Naive thymus-derived CD8-positive, alpha-beta T cell (primary cell): ENCODE results near the gene MSN. TPM values are rescaled to one million over a fixed set of nuclear protein-coding genes. Genes with fewer than 3 reads are reported as not detected.
A peak's percentile ranks its signal among the peaks of the same experiment; 100 is the strongest.
"Not testable (repeated sequence)": the region's sequence is repeated elsewhere in the genome, so short reads cannot be mapped to it uniquely, and the experiment has no call there.

ENCODE experiments used
- ATAC-seq, 2 donors: fragments of 150-1000 bp; cut with Tn5 transposase in 1 of 2; sonication (Bioruptor Pico), chemical (Tn5 transposase) in 1 of 2; 1 replicate in 1 of 2; 2 replicates in 1 of 2; pipeline ENCODE4 v1.10.0; 2021; ENCODE audit warnings: mild to moderate bottlenecking in 2 of 2, moderate library complexity in 2 of 2
- POLR2A ChIA-PET: fragments of 350-600 bp; sonication (Branson Sonifier 250); formaldehyde crosslinking; loops from one replicate; lab custom pipeline; 2021; ENCODE audit warnings: antibody characterized with exemption; lab: Charles Lee
- DNase-seq, 10 donors: peaks; one replicate each; pipeline versions ENCODE4 v3.0.0 to v3.0.0-alpha.2; 2020 to 2022
- H3K27ac Mint-ChIP-seq, 10 donors: one replicate each; pipeline ENCODE4 v1.8.0; 2020 to 2022; ENCODE audit warnings: mild to moderate bottlenecking in 10 of 10, mixed read lengths in 10 of 10, moderate library complexity in 4 of 10, inconsistent platforms in 1 of 10
- H3K27me3 Mint-ChIP-seq, 5 donors: one replicate each; pipeline ENCODE4 v1.8.0; 2021 to 2022; ENCODE audit warnings: mixed read lengths in 5 of 5
- H3K36me3 Mint-ChIP-seq, 3 donors: one replicate each; pipeline ENCODE4 v1.8.0; 2020 to 2022; ENCODE audit warnings: mixed read lengths in 3 of 3, mild to moderate bottlenecking in 2 of 3, inconsistent platforms in 1 of 3
- H3K4me1 Mint-ChIP-seq, 4 donors: one replicate each; pipeline ENCODE4 v1.8.0; 2021 to 2022; ENCODE audit warnings: mixed read lengths in 4 of 4
- H3K4me3 Mint-ChIP-seq, 10 donors: one replicate each; pipeline ENCODE4 v1.8.0; 2020 to 2022; ENCODE audit warnings: mild to moderate bottlenecking in 10 of 10, mixed read lengths in 10 of 10, moderate library complexity in 6 of 10, inconsistent platforms in 1 of 10
- H3K9me3 Mint-ChIP-seq, 9 donors: one replicate each; pipeline ENCODE4 v1.8.0; 2020 to 2022; ENCODE audit warnings: mixed read lengths in 9 of 9, mild to moderate bottlenecking in 3 of 9, inconsistent platforms in 1 of 9, moderate library complexity in 1 of 9
- polyA plus RNA-seq, 3 donors: library from polyadenylated mRNA; unstranded; fragments of 300-500 nt; fragmentation: Illumina TruSeq; gene quantifications; one replicate each; pipeline ENCODE4 v1.2.3, GENCODE V29; 2021
- total RNA-seq, 8 experiments: library from RNA in 2 of 8; stranded (reverse) in 2 of 8; gene quantifications; one replicate each; pipeline ENCODE4 v1.2.3 and lab custom pipeline; 2021 to 2026

Gene MSN
- total RNA-seq, result 100 to 1,000 TPM; 298 to 315 TPM
- polyA plus RNA-seq, result 100 to 1,000 TPM; 467 to 552 (median 518) TPM
- total RNA-seq (lab: John Stamatoyannopoulos, UW), result 680 to 848 (median 769) reads per million in 6 experiments

GRCh38 chrX:65667503-65668376 lies at the start of gene MSN:
TSS of gene MSN (plus strand) at chrX:65667654. CDS start at chrX:65667842, 188 bp downstream.
- Mint-ChIP-seq H3K4me3 (peak within 1 kb of the TSS; percentile 94 to 98 (median 95)), H3K27me3 (no peaks in the 10 kb centered on the region), H3K36me3 (peaks cover 4 to 35% (median 6%) of the 10 kb centered on the region in 3 donors), H3K27ac (peak within 1 kb of the TSS; percentile 85 to 96 (median 94)), H3K4me1 (peaks cover 19 to 42% (median 36%) of the 10 kb centered on the region in 4 donors), H3K9me3 (peaks cover 0 to 2% (median 0%) of the 10 kb centered on the region in 9 donors)
- POLR2A ChIA-PET, result interaction anchor here (0.8 to 4.2 kb wide), 12 partner anchors 9 to 88 kb away, joined by 3 to 42 read pairs (median 4); no protein-coding TSS in a partner anchor
- ATAC-seq (peak; percentile 81 to 84), DNase-seq (peak; percentile 51 to 80 (median 64))

- ATAC-seq, H3K4me1 Mint-ChIP-seq, H3K27me3 Mint-ChIP-seq, H3K4me3 Mint-ChIP-seq, H3K27ac Mint-ChIP-seq, H3K36me3 Mint-ChIP-seq, DNase-seq: not testable (repeated sequence)
- POLR2A ChIA-PET, result interaction anchor here (1.1 kb wide), 1 partner anchor 8 kb away, joined by 3 read pairs; no protein-coding TSS in a partner anchor
- H3K9me3 Mint-ChIP-seq, result peaks cover 0 to 24% (median 0%) of the 10 kb centered on the region in 9 donors
Measured at GRCh38 chrX:65620096-65620705, 47.3 kb upstream of the MSN start.

GRCh38 chrX:65630771-65631170 lies 36.7 kb upstream of the MSN start:
- ATAC-seq, result no peak
- Mint-ChIP-seq H3K4me3 (no peak overlapping the region), H3K27ac (no peak overlapping the region), H3K9me3 (peaks cover 0 to 19% (median 0%) of the 10 kb centered on the region in 9 donors), H3K27me3 (no peaks in the 10 kb centered on the region), H3K36me3 (no peaks in the 10 kb centered on the region), H3K4me1 (peaks cover 0 to 6% (median 4%) of the 10 kb centered on the region in 4 donors)
- POLR2A ChIA-PET, result no interaction called here
- DNase-seq, result no peak

DNA sequence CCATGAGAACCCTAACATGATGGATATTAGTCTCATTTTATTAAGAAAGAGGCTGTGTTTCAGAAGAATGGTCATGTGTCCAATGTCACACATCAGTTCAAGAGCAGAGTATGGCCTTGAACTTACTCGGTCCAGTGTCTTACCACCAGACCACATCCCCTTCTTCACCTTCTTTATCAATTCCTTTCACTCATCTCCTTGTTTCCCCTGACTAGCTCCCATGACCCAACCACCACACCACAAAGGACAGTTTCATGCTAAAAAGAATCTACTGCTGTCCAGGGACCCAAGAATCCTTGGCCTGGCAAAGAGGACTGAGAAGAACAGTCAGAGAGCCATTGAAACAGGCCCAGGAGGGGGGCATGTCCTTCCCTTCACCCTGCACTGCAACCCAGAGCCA lies 33.6 kb upstream of the MSN start:
- H3K9me3 Mint-ChIP-seq, result peaks cover 0 to 10% (median 0%) of the 10 kb centered on the region in 9 donors
- POLR2A ChIA-PET, result no interaction called here
- ATAC-seq (no peak), DNase-seq (no peak)
- H3K36me3 Mint-ChIP-seq, result no peaks in the 10 kb centered on the region
- H3K4me1 Mint-ChIP-seq, result peaks cover 0 to 6% (median 4%) of the 10 kb centered on the region in 4 donors
- no peaks in the 10 kb centered on the region for H3K27me3 Mint-ChIP-seq
- no peak overlapping the region for H3K4me3 Mint-ChIP-seq
- peak overlapping the region in 2 of 10 donors; percentile 13 to 34 for H3K27ac Mint-ChIP-seq

DNA sequence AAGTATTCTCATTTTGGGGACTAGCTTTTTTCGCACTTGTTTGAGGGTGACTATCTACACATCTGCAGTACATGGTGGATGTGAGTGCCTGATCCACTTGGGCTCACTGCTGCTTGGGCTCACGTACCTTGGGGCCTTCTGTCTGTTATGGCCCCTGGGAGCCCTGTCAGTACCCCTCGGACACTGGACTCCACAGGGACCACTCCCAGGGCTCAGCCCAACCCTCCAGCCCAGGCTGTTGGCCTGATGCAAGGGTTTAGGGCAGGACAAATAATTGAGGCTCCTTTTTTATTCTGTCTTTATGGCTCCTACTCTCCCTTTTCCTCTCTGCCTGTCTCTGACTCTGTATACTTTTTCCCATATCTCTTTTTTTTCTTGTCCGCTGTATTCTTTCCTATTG lies 32.7 kb upstream of the MSN start:
- no peaks in the 10 kb centered on the region for H3K27me3 Mint-ChIP-seq
- peak overlapping the region in 2 of 10 donors; percentile 33 to 66 for H3K27ac Mint-ChIP-seq
- H3K4me3 Mint-ChIP-seq, result no peak overlapping the region
- peaks cover 0 to 6% (median 4%) of the 10 kb centered on the region in 4 donors for H3K4me1 Mint-ChIP-seq
- H3K9me3 Mint-ChIP-seq, result peaks cover 0 to 2% (median 0%) of the 10 kb centered on the region in 9 donors
- POLR2A ChIA-PET, result no interaction called here
- DNase-seq (no peak), ATAC-seq (no peak)
- H3K36me3 Mint-ChIP-seq, result no peaks in the 10 kb centered on the region

DNA sequence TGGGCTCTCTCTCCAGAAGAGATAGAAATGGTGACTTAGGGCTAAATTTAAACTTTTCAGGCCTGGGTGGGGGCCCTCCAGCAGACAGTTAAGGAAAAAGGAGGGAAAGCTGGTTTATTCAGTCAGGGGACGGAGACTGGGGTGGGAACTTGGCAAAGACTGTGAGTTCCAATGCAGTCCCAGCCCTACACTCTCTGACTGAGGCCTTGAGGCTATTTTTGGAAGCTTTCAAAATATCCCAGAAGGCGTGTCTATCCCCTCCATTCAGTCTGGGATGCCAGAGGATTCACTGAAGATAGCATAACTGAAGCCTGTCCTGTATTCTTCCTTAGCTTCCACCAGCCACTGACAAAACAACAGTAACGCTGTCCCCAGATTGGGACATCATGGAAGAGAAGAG lies 32.1 kb upstream of the MSN start:
- no peaks in the 10 kb centered on the region for H3K36me3 Mint-ChIP-seq
- H3K27me3 Mint-ChIP-seq, result no peaks in the 10 kb centered on the region
- H3K4me3 Mint-ChIP-seq, result no peak overlapping the region
- no peak for DNase-seq
- peak overlapping the region in 3 of 10 donors; percentile 8 to 62 (median 33) for H3K27ac Mint-ChIP-seq
- ATAC-seq, result no peak
- POLR2A ChIA-PET, result no interaction called here
- H3K9me3 Mint-ChIP-seq, result no peaks in the 10 kb centered on the region
- peaks cover 0 to 6% (median 4%) of the 10 kb centered on the region in 4 donors for H3K4me1 Mint-ChIP-seq

DNA sequence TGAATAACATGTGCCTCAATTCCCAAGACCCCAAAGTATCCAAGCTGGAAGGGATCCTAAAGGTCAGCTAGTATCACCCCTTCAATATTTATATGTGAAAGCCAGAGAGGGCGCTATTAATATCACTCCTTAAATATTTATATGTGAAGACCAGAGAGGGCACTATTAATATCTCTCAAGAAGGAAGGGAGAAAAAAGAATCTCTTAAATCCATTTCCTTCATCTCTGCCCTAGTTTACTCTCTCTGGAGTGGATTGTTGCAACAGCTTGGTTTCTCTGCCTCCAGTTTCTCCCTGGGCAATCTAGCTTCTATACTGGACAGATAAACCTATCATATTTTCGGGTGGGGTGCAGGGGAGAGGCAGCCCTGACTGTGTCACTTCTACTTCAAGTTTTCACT lies 31.6 kb upstream of the MSN start:
- no peak for DNase-seq
- POLR2A ChIA-PET, result no interaction called here
- Mint-ChIP-seq H3K4me1 (peaks cover 0 to 6% (median 4%) of the 10 kb centered on the region in 4 donors), H3K36me3 (no peaks in the 10 kb centered on the region), H3K27ac (peak overlapping the region in 2 of 10 donors; percentile 8 to 46), H3K27me3 (no peaks in the 10 kb centered on the region), H3K4me3 (no peak overlapping the region), H3K9me3 (no peaks in the 10 kb centered on the region)
- no peak for ATAC-seq

DNA sequence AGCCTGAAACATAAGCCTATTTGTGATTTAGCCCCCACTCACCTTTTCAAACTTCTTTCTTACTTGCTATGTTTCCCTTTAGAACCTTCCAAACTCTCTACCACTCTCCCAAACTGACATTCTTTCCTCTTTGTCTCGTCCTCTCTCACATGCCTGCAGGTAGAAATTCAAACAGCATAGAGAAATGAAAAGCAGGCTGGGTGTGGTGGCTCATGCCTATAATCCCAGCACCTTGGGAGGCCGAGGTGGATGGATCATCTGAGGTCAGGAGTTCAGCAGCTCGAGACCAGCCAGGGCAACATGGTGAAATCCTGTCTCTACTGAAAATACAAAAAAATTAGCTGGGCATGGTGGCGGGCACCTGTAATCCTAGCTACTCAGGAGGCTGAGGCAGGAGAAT lies 31.2 kb upstream of the MSN start:
- H3K4me1 Mint-ChIP-seq, H3K36me3 Mint-ChIP-seq, POLR2A ChIA-PET, DNase-seq, H3K9me3 Mint-ChIP-seq, H3K27me3 Mint-ChIP-seq, ATAC-seq, H3K4me3 Mint-ChIP-seq: not testable (repeated sequence)
- peak overlapping the region in 2 of 10 donors; percentile 46 to 53 for H3K27ac Mint-ChIP-seq

DNA sequence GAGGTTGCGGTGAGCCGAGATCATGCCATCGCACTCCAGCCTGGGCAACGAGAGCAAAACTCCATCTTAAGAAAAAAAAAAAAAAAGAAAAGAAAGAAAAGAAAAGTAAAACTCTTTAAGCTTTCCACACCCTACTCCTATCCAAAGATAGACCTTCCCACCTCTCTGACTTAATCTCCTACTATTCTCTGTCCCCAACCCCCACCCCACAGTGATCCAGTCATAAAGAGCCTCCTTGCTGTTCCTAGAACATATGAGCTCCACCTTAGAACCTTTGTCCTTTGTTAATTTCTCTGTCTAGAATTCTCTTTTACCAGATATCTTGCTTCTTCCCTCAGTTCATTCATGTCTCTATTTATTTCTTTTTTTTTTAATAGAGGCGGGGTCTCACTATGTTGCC lies 30.1 kb upstream of the MSN start:
- Mint-ChIP-seq H3K27ac (peak overlapping the region in 1 of 10 donors; percentile 44), H3K9me3 (no peaks in the 10 kb centered on the region), H3K27me3 (no peaks in the 10 kb centered on the region), H3K4me1 (peaks cover 0 to 6% (median 4%) of the 10 kb centered on the region in 4 donors), H3K36me3 (no peaks in the 10 kb centered on the region), H3K4me3 (no peak overlapping the region)
- no peak for DNase-seq
- no peak for ATAC-seq
- POLR2A ChIA-PET, result interaction anchor here (0.7 kb wide), 1 partner anchor 35 kb away, joined by 7 read pairs; no protein-coding TSS in a partner anchor

DNA sequence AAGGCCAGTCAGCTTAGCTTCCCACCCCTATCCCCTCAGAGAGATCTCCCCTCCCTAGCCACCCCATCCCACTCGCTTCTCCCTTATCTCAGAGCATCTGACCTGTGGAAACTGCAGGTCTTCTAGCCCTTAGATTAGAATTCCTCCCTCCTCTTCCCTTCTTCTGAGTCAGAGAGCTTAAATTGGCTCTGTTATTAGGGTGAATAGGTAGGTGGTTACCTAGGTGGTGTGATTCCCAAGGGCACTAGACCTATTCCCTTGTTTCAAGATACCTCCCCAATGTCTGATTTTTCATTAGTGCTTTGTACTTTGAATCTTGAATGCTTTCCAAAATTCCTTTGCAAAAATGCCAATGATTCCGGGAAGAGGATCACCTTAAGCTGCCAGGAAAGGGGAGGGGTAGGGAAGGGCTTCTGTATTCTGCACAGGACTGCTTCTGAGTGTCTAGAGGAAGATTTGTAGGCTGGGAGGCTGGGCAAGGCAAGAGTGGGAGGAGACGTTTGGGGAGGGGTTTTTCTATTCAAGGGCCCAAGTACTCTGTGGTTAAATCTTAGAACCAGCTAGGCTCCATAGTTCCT lies 24.5 kb upstream of the MSN start:
- Mint-ChIP-seq H3K27me3 (no peaks in the 10 kb centered on the region), H3K4me3 (no peak overlapping the region), H3K9me3 (no peaks in the 10 kb centered on the region), H3K27ac (peak overlapping the region in 5 of 10 donors; percentile 27 to 61 (median 43)), H3K4me1 (peaks cover 8 to 21% (median 17%) of the 10 kb centered on the region in 4 donors), H3K36me3 (no peaks in the 10 kb centered on the region)
- no peak for ATAC-seq
- DNase-seq, result no peak
- POLR2A ChIA-PET, result no interaction called here

- ATAC-seq (no peak), DNase-seq (no peak)
- no peak overlapping the region for H3K4me3 Mint-ChIP-seq
- H3K9me3 Mint-ChIP-seq, result no peaks in the 10 kb centered on the region
- POLR2A ChIA-PET, result no interaction called here
- no peaks in the 10 kb centered on the region for H3K36me3 Mint-ChIP-seq
- H3K27ac Mint-ChIP-seq, result no peak overlapping the region
- peaks cover 8 to 21% (median 17%) of the 10 kb centered on the region in 4 donors for H3K4me1 Mint-ChIP-seq
- no peaks in the 10 kb centered on the region for H3K27me3 Mint-ChIP-seq
Measured at GRCh38 chrX:65643531-65644052, 23.9 kb upstream of the MSN start.

DNA sequence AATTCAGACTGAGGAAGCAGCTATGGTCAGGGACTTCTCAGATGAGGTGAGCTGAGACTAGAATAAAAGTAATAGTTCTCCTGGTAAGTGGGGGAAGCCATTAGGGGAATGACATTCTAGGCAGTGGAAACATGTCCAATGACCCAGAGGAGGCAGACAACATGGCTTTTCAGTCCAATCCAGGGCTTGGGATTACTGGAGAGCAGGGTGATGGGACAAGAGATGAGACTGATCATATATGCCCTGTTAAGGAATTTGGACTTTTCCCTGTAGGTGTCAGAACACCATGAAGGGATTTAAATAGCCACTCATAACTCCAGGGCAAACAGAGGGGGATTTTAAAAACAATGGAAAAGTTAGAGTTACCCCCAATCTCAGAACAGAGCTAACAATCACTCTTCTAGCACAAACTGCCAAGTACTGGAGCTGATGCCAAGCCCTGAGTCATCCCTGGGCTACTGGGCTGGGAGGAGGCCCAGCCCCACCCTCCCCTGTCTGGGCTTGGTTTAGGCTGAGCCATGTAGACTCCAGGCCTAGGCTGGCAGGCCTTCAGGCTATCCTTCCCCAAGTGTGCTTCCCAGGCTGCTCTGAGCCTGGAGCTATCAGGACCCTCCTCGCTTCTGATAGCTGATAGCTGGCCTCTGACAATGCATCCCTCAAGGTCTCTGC lies 22.7 kb upstream of the MSN start:
- H3K27me3 Mint-ChIP-seq, result no peaks in the 10 kb centered on the region
- peak overlapping the region in 4 of 10 donors; percentile 43 to 59 (median 50) for H3K27ac Mint-ChIP-seq
- peaks cover 8 to 21% (median 17%) of the 10 kb centered on the region in 4 donors for H3K4me1 Mint-ChIP-seq
- DNase-seq (no peak), ATAC-seq (no peak)
- POLR2A ChIA-PET, result no interaction called here
- no peak overlapping the region for H3K4me3 Mint-ChIP-seq
- H3K36me3 Mint-ChIP-seq, result no peaks in the 10 kb centered on the region
- H3K9me3 Mint-ChIP-seq, result no peaks in the 10 kb centered on the region
